ENCODE measurements around the gene CRYBG1.

- no peak for TF ChIP-seq POLR2A (IDR thresholded peaks at IDR 0.05)
- TF ChIP-seq CTCF (IDR thresholded peaks at IDR 0.05) = no peak
These were observed 100.0 kb downstream of the CRYBG1 start for GRCh38 chr6:106460481-106460880.
